HG03571 (cell line): ENCODE data around the gene SCNN1G.

ENCODE experiments used
- ATAC-seq: cut with Tn5 transposase; IDR thresholded peaks from one replicate; pipeline ENCODE4 v1.9.1; 2021; ENCODE audit not compliant: unreplicated experiment

Gene SCNN1G

GRCh38 chr16:23149993-23150364 is 32.6 kb upstream of the SCNN1G start:
- no peak for ATAC-seq

- ATAC-seq = no peak
Measured at GRCh38 chr16:23152386-23153178, 30.0 kb upstream of the SCNN1G start.

- ATAC-seq = no peak
Measured at GRCh38 chr16:23155445-23156049, 27.0 kb upstream of the SCNN1G start.

GRCh38 chr16:23156110-23156509 is 26.4 kb upstream of the SCNN1G start:
- ATAC-seq = no peak

- no peak for ATAC-seq
Measured at GRCh38 chr16:23156946-23157460, 25.5 kb upstream of the SCNN1G start.

- ATAC-seq = no peak
Measured at GRCh38 chr16:23158114-23158513, 24.4 kb upstream of the SCNN1G start.

- no peak for ATAC-seq
Measured at GRCh38 chr16:23160082-23160481, 22.5 kb upstream of the SCNN1G start.

- ATAC-seq = no peak
Measured at GRCh38 chr16:23160574-23160973, 22.0 kb upstream of the SCNN1G start.

GRCh38 chr16:23163921-23164320 is 18.6 kb upstream of the SCNN1G start:
- no peak for ATAC-seq

- no peak for ATAC-seq
Measured at GRCh38 chr16:23164736-23165135, 17.8 kb upstream of the SCNN1G start.

GRCh38 chr16:23172583-23172982 is 10.0 kb upstream of the SCNN1G start:
- no peak for ATAC-seq

- ATAC-seq = no peak
Measured at GRCh38 chr16:23172994-23173393, 9.6 kb upstream of the SCNN1G start.

- ATAC-seq = no peak
Measured at GRCh38 chr16:23174622-23175021, 7.9 kb upstream of the SCNN1G start.

- no peak for ATAC-seq
Measured at GRCh38 chr16:23175651-23176050, 6.9 kb upstream of the SCNN1G start.

GRCh38 chr16:23181506-23181905 is 1.0 kb upstream of the SCNN1G start:
- ATAC-seq = no peak

GRCh38 chr16:23182206-23182678 is 303 bp upstream of the SCNN1G start:
- ATAC-seq = peak; percentile 58

- ATAC-seq = no peak
Measured at GRCh38 chr16:23183543-23183862, 958 bp downstream of the SCNN1G start.

GRCh38 chr16:23185656-23186055 is 3.1 kb downstream of the SCNN1G start:
- ATAC-seq = no peak

GRCh38 chr16:23186171-23186570 is 3.6 kb downstream of the SCNN1G start:
- no peak for ATAC-seq

GRCh38 chr16:23187341-23187740 is 4.8 kb downstream of the SCNN1G start:
- ATAC-seq = no peak

GRCh38 chr16:23188911-23189310 is 6.4 kb downstream of the SCNN1G start:
- ATAC-seq = no peak

- ATAC-seq = no peak
Measured at GRCh38 chr16:23194497-23195221, 12.1 kb downstream of the SCNN1G start.
